Mesendoderm (in vitro differentiated cells): ENCODE data around the gene GJA9.
A peak's percentile ranks its signal among the peaks of the same experiment; 100 is the strongest.

ENCODE experiments used
- DNase-seq: peaks from one replicate; pipeline ENCODE4 v3.0.0; 2013
- H2AK5ac ChIP-seq: 2 replicates; pipeline ENCODE4 v1.6.1; 2013; ENCODE audit warnings: low read length, inconsistent platforms
- H2BK120ac ChIP-seq: 2 replicates; pipeline ENCODE4 v1.6.1; 2013; ENCODE audit warnings: low read depth, mild to moderate bottlenecking, low read length, moderate library complexity, mixed read lengths
- H2BK15ac ChIP-seq: replicated peaks from 2 replicates; pipeline ENCODE4 v1.6.1; 2013; ENCODE audit warnings: low read depth, mild to moderate bottlenecking, moderate library complexity
- H2BK5ac ChIP-seq: 2 replicates; pipeline ENCODE4 v1.6.1; 2013; ENCODE audit warnings: low read length, inconsistent platforms
- H3K18ac ChIP-seq: 2 replicates; pipeline ENCODE4 v1.6.1; 2013; ENCODE audit warnings: mild to moderate bottlenecking, low read length, mixed read lengths
- H3K23ac ChIP-seq: one replicate; pipeline ENCODE4 v1.6.1; 2013; ENCODE audit warnings: low read length
- H3K27ac ChIP-seq: 2 replicates; pipeline ENCODE4 v1.5.1; 2013; ENCODE audit warnings: low read depth, mild to moderate bottlenecking, inconsistent platforms, low read length, moderate library complexity
- H3K27me3 ChIP-seq: 2 replicates; pipeline ENCODE4 v1.6.1; 2013; ENCODE audit warnings: low read length, control low read depth, mild to moderate bottlenecking, inconsistent platforms; ENCODE audit not compliant: insufficient read depth, poor library complexity
- H3K36me3 ChIP-seq: 2 replicates; pipeline ENCODE4 v1.6.1; 2013; ENCODE audit warnings: low read length, inconsistent platforms; ENCODE audit not compliant: control insufficient read depth, insufficient read depth
- H3K4ac ChIP-seq: one replicate; pipeline ENCODE4 v1.6.1; 2013; ENCODE audit warnings: low read depth, mild to moderate bottlenecking, low read length, moderate library complexity
- H3K4me1 ChIP-seq: 2 replicates; pipeline ENCODE4 v1.6.1; 2013; ENCODE audit warnings: low read depth, low read length, inconsistent platforms; ENCODE audit not compliant: control insufficient read depth
- H3K4me2 ChIP-seq: 2 replicates; pipeline ENCODE4 v1.6.1; 2013; ENCODE audit warnings: low read length
- H3K4me3 ChIP-seq: 2 replicates; pipeline ENCODE4 v1.5.1; 2013; ENCODE audit warnings: mild to moderate bottlenecking, low read length
- H3K56ac ChIP-seq: one replicate; pipeline ENCODE4 v1.6.1; 2013; ENCODE audit warnings: low read length
- H3K79me1 ChIP-seq: 2 replicates; pipeline ENCODE4 v1.6.1; 2013; ENCODE audit warnings: low read length, inconsistent platforms
- H3K79me2 ChIP-seq: 2 replicates; pipeline ENCODE4 v1.6.1; 2013; ENCODE audit warnings: mild to moderate bottlenecking, low read length; ENCODE audit not compliant: control insufficient read depth, insufficient read depth
- H3K9ac ChIP-seq: 2 replicates; pipeline ENCODE4 v1.6.1; 2013; ENCODE audit warnings: low read length, inconsistent platforms
- H4K5ac ChIP-seq: one replicate; pipeline ENCODE4 v1.6.1; 2013; ENCODE audit warnings: low read length
- H4K8ac ChIP-seq: one replicate; pipeline ENCODE4 v1.6.1; 2013; ENCODE audit warnings: low read depth, mild to moderate bottlenecking, control low read depth, low read length, moderate library complexity
- WGBS: extraction: QIAGEN DNeasy Blood & Tissue Kit; methylation state at CpG from one replicate; pipeline ENCODE4 v1.1.7; 2013; ENCODE audit warnings: low lambda C conversion rate, missing lambda C conversion rate; ENCODE audit not compliant: insufficient coverage; ENCODE audit errors: extremely low coverage; 5-methylcytosine and 5-hydroxymethylcytosine counted together

The GJA9 gene

GRCh38 chr1:38873027-38873969, 8.1 kb downstream of the GJA9 start, which contains the start of gene MYCBP:
Gene MYCBP, minus strand, starts transcription at chr1:38873348. Its CDS starts 43 bp downstream, at chr1:38873305.
- no peaks in the 10 kb centered on the region for H3K36me3 ChIP-seq
- no peak within 1 kb of the TSS for H2AK5ac ChIP-seq
- H3K4me2 ChIP-seq, result peak within 1 kb of the TSS; percentile 92
- H3K9ac ChIP-seq, result peak within 1 kb of the TSS; percentile 95
- H2BK5ac ChIP-seq, result no peak within 1 kb of the TSS
- H3K18ac ChIP-seq, result no peak within 1 kb of the TSS
- no peaks in the 10 kb centered on the region for H3K79me2 ChIP-seq
- peaks cover 3% of the 10 kb centered on the region for H3K79me1 ChIP-seq
- H4K5ac ChIP-seq, result peak within 1 kb of the TSS; percentile 98
- peak; percentile 98 for DNase-seq
- peaks cover 2% of the 10 kb centered on the region for H3K4me1 ChIP-seq
- H3K23ac ChIP-seq, result no peak within 1 kb of the TSS
- peak within 1 kb of the TSS; percentile 83 for H3K4ac ChIP-seq
- no CpG with 5 or more reads among the region's 69 CpGs for WGBS
- H2BK15ac ChIP-seq, result no peak within 1 kb of the TSS
- no peaks in the 10 kb centered on the region for H3K27me3 ChIP-seq
- H4K8ac ChIP-seq, result peak within 1 kb of the TSS; percentile 67
- peak within 1 kb of the TSS; percentile 48 for H3K27ac ChIP-seq
- H3K56ac ChIP-seq, result peak within 1 kb of the TSS; percentile 97
- peak within 1 kb of the TSS; percentile 93 for H3K4me3 ChIP-seq
- H2BK120ac ChIP-seq, result no peak within 1 kb of the TSS

- no peak overlapping the region for H4K5ac ChIP-seq
- no CpG with 5 or more reads among the region's 25 CpGs for WGBS
- peak overlapping the region; percentile 97 for H3K56ac ChIP-seq
- H3K9ac ChIP-seq, result peak overlapping the region; percentile 93
- no peaks in the 10 kb centered on the region for H3K36me3 ChIP-seq
- no peak overlapping the region for H3K27ac ChIP-seq
- H2AK5ac ChIP-seq, result no peak overlapping the region
- no peak overlapping the region for H4K8ac ChIP-seq
- no peak overlapping the region for H3K18ac ChIP-seq
- H3K27me3 ChIP-seq, result no peaks in the 10 kb centered on the region
- H2BK15ac ChIP-seq, result no peak overlapping the region
- H3K79me1 ChIP-seq, result peaks cover 5% of the 10 kb centered on the region
- H3K79me2 ChIP-seq, result no peaks in the 10 kb centered on the region
- H3K4me1 ChIP-seq, result peaks cover 2% of the 10 kb centered on the region
- H3K4me3 ChIP-seq, result peak overlapping the region; percentile 93
- no peak overlapping the region for H2BK5ac ChIP-seq
- DNase-seq, result peak; percentile 19
- H2BK120ac ChIP-seq, result no peak overlapping the region
- H3K4ac ChIP-seq, result no peak overlapping the region
- H3K23ac ChIP-seq, result no peak overlapping the region
- peak overlapping the region; percentile 88 for H3K4me2 ChIP-seq
These were observed 8.9 kb downstream of the GJA9 start for GRCh38 chr1:38872401-38873026.

- H3K4me1 ChIP-seq, result peaks cover 2% of the 10 kb centered on the region
- H3K9ac ChIP-seq, result no peak overlapping the region
- H4K5ac ChIP-seq, result no peak overlapping the region
- H3K27me3 ChIP-seq, result no peaks in the 10 kb centered on the region
- H3K4me3 ChIP-seq, result no peak overlapping the region
- H3K18ac ChIP-seq, result no peak overlapping the region
- no CpG with 5 or more reads among the region's 8 CpGs for WGBS
- H2BK5ac ChIP-seq, result no peak overlapping the region
- no peak overlapping the region for H2BK120ac ChIP-seq
- no peak overlapping the region for H3K56ac ChIP-seq
- no peaks in the 10 kb centered on the region for H3K79me2 ChIP-seq
- H3K36me3 ChIP-seq, result no peaks in the 10 kb centered on the region
- no peak overlapping the region for H3K4ac ChIP-seq
- H3K23ac ChIP-seq, result no peak overlapping the region
- peaks cover 6% of the 10 kb centered on the region for H3K79me1 ChIP-seq
- no peak overlapping the region for H3K27ac ChIP-seq
- no peak overlapping the region for H2BK15ac ChIP-seq
- no peak overlapping the region for H4K8ac ChIP-seq
- DNase-seq, result no peak
- no peak overlapping the region for H2AK5ac ChIP-seq
- H3K4me2 ChIP-seq, result no peak overlapping the region
These were observed 10.4 kb downstream of the GJA9 start for GRCh38 chr1:38870996-38871395.

GRCh38 chr1:38867208-38867607, 14.2 kb downstream of the GJA9 start:
- no peak overlapping the region for H3K4me3 ChIP-seq
- no peak overlapping the region for H3K18ac ChIP-seq
- no peaks in the 10 kb centered on the region for H3K79me2 ChIP-seq
- H3K27ac ChIP-seq, result no peak overlapping the region
- H4K5ac ChIP-seq, result no peak overlapping the region
- H2BK15ac ChIP-seq, result no peak overlapping the region
- H3K79me1 ChIP-seq, result peaks cover 4% of the 10 kb centered on the region
- H3K23ac ChIP-seq, result no peak overlapping the region
- no peaks in the 10 kb centered on the region for H3K36me3 ChIP-seq
- H3K4ac ChIP-seq, result no peak overlapping the region
- DNase-seq, result no peak
- no peak overlapping the region for H2AK5ac ChIP-seq
- WGBS, result no CpG with 5 or more reads among the region's 8 CpGs
- no peak overlapping the region for H3K56ac ChIP-seq
- H3K27me3 ChIP-seq, result no peaks in the 10 kb centered on the region
- no peak overlapping the region for H3K9ac ChIP-seq
- no peak overlapping the region for H3K4me2 ChIP-seq
- no peak overlapping the region for H2BK120ac ChIP-seq
- H4K8ac ChIP-seq, result no peak overlapping the region
- H3K4me1 ChIP-seq, result no peaks in the 10 kb centered on the region
- H2BK5ac ChIP-seq, result no peak overlapping the region

- H4K5ac ChIP-seq, result no peak overlapping the region
- no peak overlapping the region for H3K4me3 ChIP-seq
- no peak overlapping the region for H3K56ac ChIP-seq
- no peak overlapping the region for H3K9ac ChIP-seq
- H2BK5ac ChIP-seq, result no peak overlapping the region
- no peak overlapping the region for H3K18ac ChIP-seq
- no peaks in the 10 kb centered on the region for H3K79me2 ChIP-seq
- peaks cover 3% of the 10 kb centered on the region for H3K79me1 ChIP-seq
- no peak for DNase-seq
- no peak overlapping the region for H3K27ac ChIP-seq
- no peaks in the 10 kb centered on the region for H3K27me3 ChIP-seq
- H3K4me2 ChIP-seq, result no peak overlapping the region
- H3K23ac ChIP-seq, result no peak overlapping the region
- H3K4ac ChIP-seq, result no peak overlapping the region
- no CpG with 5 or more reads among the region's 4 CpGs for WGBS
- no peak overlapping the region for H4K8ac ChIP-seq
- no peak overlapping the region for H2BK15ac ChIP-seq
- H2BK120ac ChIP-seq, result no peak overlapping the region
- no peaks in the 10 kb centered on the region for H3K4me1 ChIP-seq
- no peak overlapping the region for H2AK5ac ChIP-seq
- no peaks in the 10 kb centered on the region for H3K36me3 ChIP-seq
These were observed 16.2 kb downstream of the GJA9 start for GRCh38 chr1:38865112-38865715.
